Endothelial cell (in vitro differentiated cells): ENCODE measurements around the gene PTTG2. TPM values are rescaled to one million over a fixed set of nuclear protein-coding genes. Genes with fewer than 3 reads are reported as not detected.
A peak's percentile ranks its signal among the peaks of the same experiment; 100 is the strongest.

Experiments
- DNase-seq: peaks from one replicate; pipeline ENCODE4 v3.0.0; 2021; ENCODE audit warnings: low spot score
- H3K27ac Mint-ChIP-seq: one replicate; pipeline ENCODE4 v1.8.0; 2021; ENCODE audit warnings: mixed read lengths, inconsistent platforms; ENCODE audit not compliant: unreplicated experiment
- H3K27me3 Mint-ChIP-seq: one replicate; pipeline ENCODE4 v1.8.0; 2021; ENCODE audit warnings: mild to moderate bottlenecking, moderate library complexity, mixed read lengths, inconsistent platforms; ENCODE audit not compliant: unreplicated experiment
- H3K36me3 Mint-ChIP-seq: one replicate; pipeline ENCODE4 v1.8.0; 2021; ENCODE audit warnings: mild to moderate bottlenecking, low read depth, mixed read lengths, inconsistent platforms; ENCODE audit not compliant: unreplicated experiment
- H3K4me1 Mint-ChIP-seq: one replicate; pipeline ENCODE4 v1.8.0; 2021; ENCODE audit warnings: mild to moderate bottlenecking, mixed read lengths, inconsistent platforms; ENCODE audit not compliant: unreplicated experiment
- H3K4me3 Mint-ChIP-seq: one replicate; pipeline ENCODE4 v1.8.0; 2021; ENCODE audit warnings: mild to moderate bottlenecking, mixed read lengths, inconsistent platforms; ENCODE audit not compliant: unreplicated experiment
- H3K9me3 Mint-ChIP-seq: one replicate; pipeline ENCODE4 v1.8.0; 2021; ENCODE audit warnings: mixed read lengths, inconsistent platforms; ENCODE audit not compliant: unreplicated experiment
- total RNA-seq: library from RNA; stranded (reverse); fragmentation: NEBNext Ultra II Directional; extraction: Animal tissue kit (Norgen Biotek cat#: 25700); gene quantifications from one replicate; pipeline ENCODE4 v1.2.1, GENCODE V29; 2021; ENCODE audit not compliant: unreplicated experiment
- TF ChIP-seq, protein P1 (sequence below): fragments of 200-600 bp; sonication (generic); IDR thresholded peaks from one replicate; pipeline ENCODE4 v1.5.0; 2021; ENCODE audit warnings: antibody characterized with exemption; ENCODE audit not compliant: unreplicated experiment

Gene PTTG2
- total RNA-seq, 1 donor from 2014 or later = not detected

DNA sequence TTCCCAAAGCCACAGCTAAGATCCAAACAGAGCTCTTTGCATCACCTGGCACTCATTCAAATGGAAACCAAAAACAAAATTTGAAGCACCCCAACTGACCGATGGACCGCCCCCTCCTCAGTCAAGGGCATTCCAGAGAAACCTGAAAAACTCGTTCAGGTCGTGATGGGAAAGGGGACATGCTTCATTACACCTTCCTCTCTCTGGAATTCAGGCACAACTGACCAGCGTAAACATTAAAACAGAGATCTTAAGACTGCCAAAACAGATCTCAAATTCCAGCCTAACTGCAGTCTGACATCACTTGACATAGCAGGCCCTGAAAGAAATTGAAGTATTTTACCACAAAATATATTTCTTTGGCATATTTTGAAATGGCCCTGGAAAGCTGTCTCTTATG is 28.5 kb downstream of the PTTG2 start:
- Mint-ChIP-seq H3K4me1 (peaks cover 13% of the 10 kb centered on the region), H3K27ac (no peak overlapping the region), H3K36me3 (no peaks in the 10 kb centered on the region), H3K4me3 (no peak overlapping the region), H3K9me3 (no peaks in the 10 kb centered on the region), H3K27me3 (peaks cover 3% of the 10 kb centered on the region)
- no peak for DNase-seq
- TF ChIP-seq, protein P1, sequence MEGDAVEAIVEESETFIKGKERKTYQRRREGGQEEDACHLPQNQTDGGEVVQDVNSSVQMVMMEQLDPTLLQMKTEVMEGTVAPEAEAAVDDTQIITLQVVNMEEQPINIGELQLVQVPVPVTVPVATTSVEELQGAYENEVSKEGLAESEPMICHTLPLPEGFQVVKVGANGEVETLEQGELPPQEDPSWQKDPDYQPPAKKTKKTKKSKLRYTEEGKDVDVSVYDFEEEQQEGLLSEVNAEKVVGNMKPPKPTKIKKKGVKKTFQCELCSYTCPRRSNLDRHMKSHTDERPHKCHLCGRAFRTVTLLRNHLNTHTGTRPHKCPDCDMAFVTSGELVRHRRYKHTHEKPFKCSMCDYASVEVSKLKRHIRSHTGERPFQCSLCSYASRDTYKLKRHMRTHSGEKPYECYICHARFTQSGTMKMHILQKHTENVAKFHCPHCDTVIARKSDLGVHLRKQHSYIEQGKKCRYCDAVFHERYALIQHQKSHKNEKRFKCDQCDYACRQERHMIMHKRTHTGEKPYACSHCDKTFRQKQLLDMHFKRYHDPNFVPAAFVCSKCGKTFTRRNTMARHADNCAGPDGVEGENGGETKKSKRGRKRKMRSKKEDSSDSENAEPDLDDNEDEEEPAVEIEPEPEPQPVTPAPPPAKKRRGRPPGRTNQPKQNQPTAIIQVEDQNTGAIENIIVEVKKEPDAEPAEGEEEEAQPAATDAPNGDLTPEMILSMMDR = no peak

DNA sequence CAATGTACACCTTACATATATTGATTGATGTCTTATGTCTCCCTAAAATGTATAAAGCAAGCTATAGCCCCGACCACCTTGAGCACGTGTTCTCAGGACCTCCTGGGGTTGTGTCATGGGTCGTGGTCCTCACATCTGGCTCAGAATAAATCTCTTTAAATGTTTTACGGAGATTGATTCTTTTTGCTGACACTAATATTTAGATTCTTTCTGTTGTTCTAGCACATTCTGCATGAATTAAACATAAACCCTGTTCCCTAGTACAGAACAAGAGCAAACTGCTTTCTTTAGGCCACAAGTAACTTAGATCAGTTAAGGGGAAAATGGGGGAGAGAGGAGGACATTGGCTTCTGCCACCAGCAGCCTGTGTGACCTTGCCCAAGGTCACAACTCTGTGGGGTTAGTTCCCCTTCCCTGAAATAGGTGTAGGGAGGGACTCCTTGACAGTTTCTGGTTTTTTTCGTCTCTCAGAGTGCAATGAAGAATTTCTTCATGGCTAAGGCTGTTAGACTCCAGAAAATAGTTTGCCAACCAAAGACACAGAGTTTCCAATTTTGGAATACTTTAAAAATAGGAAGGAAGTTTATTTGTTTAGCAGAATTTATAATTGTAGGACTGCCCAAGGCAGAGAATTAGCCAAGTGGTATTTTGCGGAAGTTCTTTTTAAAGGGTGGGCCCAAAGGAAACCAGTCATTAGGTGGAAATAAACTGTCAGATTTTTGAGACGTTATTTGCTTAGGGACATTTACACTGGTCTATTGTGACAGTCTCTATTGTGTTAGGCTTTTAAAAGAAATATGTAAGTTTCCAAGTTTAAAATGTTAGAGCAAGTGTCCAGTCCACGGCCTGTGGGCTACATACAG is 29.4 kb downstream of the PTTG2 start:
- Mint-ChIP-seq H3K4me3 (no peak overlapping the region), H3K4me1 (peaks cover 13% of the 10 kb centered on the region), H3K27ac (no peak overlapping the region), H3K27me3 (peaks cover 3% of the 10 kb centered on the region), H3K9me3 (no peaks in the 10 kb centered on the region), H3K36me3 (no peaks in the 10 kb centered on the region)
- DNase-seq = no peak
- TF ChIP-seq, protein P1 = no peak

GRCh38 chr4:37990731-37991245 is 30.6 kb downstream of the PTTG2 start:
- H3K36me3 Mint-ChIP-seq = no peaks in the 10 kb centered on the region
- no peak overlapping the region for H3K27ac Mint-ChIP-seq
- DNase-seq = no peak
- H3K9me3 Mint-ChIP-seq = no peaks in the 10 kb centered on the region
- TF ChIP-seq, protein P1 = no peak
- peaks cover 13% of the 10 kb centered on the region for H3K4me1 Mint-ChIP-seq
- no peak overlapping the region for H3K4me3 Mint-ChIP-seq
- peaks cover 3% of the 10 kb centered on the region for H3K27me3 Mint-ChIP-seq

DNA sequence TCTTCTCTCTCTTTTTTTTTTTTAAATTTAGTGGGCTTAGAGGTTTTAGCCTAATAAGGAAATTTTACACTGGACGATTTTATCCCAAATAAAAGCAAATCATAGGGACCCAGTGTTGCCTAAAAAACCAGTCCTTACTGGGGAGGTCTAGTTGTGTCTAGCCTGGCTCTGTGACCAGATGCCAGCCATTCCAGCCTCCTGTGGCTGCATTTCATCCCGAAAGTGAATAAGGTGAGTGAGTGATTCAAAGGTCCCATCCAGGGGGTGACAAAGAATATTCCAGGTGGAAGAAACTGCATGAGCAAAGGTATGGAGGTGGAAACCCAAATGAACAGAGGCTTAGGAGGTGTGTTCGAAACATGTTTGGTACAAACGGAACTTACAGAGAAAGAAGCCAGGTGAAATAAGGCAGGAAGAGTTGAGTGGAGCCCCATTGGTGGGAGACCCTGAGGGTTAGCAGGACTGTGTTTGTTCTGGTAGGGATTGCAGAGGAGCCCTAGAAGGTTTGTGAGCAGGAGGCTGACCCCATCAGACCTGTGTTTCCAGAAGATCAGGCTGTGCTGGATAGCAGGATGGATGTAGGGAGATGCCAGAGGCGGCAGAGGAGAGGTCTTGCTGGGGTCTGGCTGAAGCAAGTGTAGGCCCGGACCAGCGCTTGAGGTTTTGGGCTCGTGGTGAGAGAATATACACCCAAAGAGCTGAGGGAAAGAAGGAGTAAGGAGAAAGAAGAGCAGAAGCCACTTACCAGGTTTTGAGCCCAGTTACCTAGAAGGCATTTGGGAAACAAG is 31.6 kb downstream of the PTTG2 start:
- H3K27ac Mint-ChIP-seq = no peak overlapping the region
- no peaks in the 10 kb centered on the region for H3K9me3 Mint-ChIP-seq
- no peaks in the 10 kb centered on the region for H3K36me3 Mint-ChIP-seq
- peaks cover 13% of the 10 kb centered on the region for H3K4me1 Mint-ChIP-seq
- H3K4me3 Mint-ChIP-seq = peak overlapping the region; percentile 16
- TF ChIP-seq, protein P1 = no peak
- peaks cover 3% of the 10 kb centered on the region for H3K27me3 Mint-ChIP-seq
- no peak for DNase-seq
